Measurements from ENCODE around the gene CACNA1A.

CACNA1A gene

GRCh38 chr19:13493516-13494310 is 12.6 kb downstream of the CACNA1A start:
- no peak for DNase-seq (ENCODE audit: low read depth)

DNA sequence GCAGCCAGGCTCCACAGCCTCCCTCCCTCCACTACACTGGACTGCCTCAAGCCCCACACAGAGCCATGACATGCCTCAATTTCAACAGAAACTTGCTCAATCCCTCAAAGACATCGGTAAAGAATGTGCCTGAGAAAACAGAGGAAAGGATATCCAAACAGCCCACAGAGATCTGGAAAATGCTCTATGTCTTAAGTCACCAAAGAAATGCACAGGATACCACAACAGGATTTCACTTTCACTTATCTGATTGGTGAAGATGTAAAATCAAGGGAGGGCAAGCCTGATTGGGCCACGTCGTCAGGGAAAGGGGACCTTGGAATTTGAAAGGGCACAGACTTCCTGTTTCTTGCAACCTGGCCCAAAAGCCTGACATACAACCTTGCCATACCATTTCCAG is 14.2 kb downstream of the CACNA1A start:
- DNase-seq (ENCODE audit: low read depth), result no peak

DNA sequence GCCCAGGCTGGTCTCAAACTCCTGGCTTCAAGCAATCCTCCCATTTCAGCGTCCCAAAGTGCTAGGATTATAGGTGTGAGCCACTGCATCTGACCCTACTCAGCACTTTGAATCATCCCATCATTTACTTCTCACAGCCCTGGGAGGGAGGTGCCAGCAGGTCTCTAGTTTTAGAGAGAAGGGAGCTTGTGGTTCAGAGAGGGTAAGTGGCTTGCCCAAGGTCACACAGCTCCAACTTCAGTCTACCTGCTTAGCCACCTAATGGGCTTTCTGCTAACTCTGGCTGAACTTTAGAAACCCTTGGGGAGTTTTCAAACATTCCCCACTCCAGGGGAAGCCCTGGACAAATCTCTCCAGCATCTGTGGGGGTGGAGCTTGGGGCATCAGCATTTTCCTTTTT is 18.3 kb downstream of the CACNA1A start:
- no peak for DNase-seq (ENCODE audit: low read depth)

GRCh38 chr19:13484166-13484565 is 22.1 kb downstream of the CACNA1A start:
- DNase-seq (ENCODE audit: low read depth), result no peak

DNA sequence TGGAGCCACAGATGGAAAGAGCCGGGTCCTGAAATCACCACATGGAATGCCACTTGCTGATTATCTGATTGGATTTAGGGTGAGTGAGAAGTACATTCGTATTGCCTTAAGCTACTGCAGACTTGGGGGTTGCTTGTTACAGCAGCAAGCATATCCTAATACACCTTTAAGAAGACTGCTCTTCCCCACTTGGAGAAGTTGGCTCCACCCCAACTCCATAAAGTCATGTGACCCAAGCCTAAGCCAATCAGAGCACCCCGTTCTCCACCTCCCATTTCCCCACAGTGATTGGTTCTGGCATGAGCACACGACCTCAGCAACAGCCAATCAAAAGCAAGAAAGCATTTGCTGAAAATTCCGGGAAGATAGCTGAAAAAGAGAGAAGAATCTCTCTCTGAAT is 23.1 kb downstream of the CACNA1A start:
- no peak for DNase-seq (ENCODE audit: low read depth)

GRCh38 chr19:13478576-13478975 is 27.7 kb downstream of the CACNA1A start:
- DNase-seq (ENCODE audit: low read depth), result no peak

GRCh38 chr19:13476071-13476470 is 30.2 kb downstream of the CACNA1A start:
- DNase-seq (ENCODE audit: low read depth), result no peak

GRCh38 chr19:13475044-13475443 is 31.2 kb downstream of the CACNA1A start:
- DNase-seq (ENCODE audit: low read depth), result no peak

GRCh38 chr19:13466697-13467096 is 39.6 kb downstream of the CACNA1A start:
- DNase-seq (ENCODE audit: low read depth), result no peak

DNA sequence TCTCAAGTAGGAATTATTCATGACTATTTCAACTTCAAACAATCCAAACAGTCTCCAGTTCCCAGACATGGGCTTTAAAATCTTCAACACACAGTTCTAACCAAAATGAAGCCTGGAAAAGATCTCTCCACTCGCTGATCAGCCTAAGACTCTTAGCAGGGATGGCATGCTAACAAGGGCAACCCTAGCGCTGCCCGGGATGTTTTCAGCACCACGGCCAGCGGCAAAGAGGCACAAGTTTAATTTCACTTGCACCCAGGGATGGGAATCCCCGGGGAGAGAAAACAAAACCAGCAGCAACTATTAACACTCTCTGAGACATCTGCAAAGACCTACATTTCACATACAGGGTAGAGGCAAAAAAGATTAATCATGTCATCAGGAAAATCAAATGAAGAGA is 43.0 kb downstream of the CACNA1A start:
- DNase-seq (ENCODE audit: low read depth), result no peak

DNA sequence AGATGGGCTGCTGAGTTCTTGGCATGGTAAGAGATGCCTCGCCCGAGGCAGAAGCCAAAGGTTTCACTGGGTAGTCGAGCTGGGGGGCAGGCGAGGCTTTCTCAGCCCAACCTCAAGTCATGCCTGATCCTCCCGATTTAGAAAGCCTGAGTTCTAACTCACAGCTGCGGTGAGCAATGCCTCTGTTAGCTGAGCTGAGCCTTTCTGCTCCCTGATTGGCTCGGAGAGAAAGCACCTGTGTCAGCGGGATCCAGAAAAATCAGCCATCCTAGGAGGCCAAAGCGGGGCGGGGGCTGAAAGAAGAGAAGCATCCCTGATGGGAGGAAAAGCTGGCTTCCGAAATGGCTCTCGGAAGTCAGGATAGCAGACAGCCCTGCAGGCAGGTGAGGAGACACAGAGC is 44.7 kb downstream of the CACNA1A start:
- no peak for DNase-seq (ENCODE audit: low read depth)

- DNase-seq (ENCODE audit: low read depth), result no peak
Measured at GRCh38 chr19:13460045-13460444, 46.2 kb downstream of the CACNA1A start.

DNA sequence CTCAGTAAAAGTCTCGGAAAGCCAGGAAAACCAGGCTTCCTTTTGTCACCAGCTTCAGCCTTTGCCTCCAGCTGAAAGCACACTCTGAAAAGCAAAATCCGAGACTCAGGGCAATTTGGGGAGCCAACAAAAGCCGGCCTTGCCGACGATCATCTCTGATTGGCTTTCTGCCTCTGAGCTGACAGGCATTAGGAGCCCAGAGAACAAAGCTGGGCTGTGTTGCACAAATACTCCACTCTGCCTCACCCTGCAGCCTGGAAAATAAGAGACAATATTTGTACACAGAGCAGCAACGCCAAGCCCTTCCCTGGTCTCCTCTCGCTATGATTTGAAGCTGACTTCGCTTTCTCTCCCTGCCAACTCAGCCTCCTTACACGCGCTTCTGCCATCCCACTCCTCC is 46.9 kb downstream of the CACNA1A start:
- no peak for DNase-seq (ENCODE audit: low read depth)

DNA sequence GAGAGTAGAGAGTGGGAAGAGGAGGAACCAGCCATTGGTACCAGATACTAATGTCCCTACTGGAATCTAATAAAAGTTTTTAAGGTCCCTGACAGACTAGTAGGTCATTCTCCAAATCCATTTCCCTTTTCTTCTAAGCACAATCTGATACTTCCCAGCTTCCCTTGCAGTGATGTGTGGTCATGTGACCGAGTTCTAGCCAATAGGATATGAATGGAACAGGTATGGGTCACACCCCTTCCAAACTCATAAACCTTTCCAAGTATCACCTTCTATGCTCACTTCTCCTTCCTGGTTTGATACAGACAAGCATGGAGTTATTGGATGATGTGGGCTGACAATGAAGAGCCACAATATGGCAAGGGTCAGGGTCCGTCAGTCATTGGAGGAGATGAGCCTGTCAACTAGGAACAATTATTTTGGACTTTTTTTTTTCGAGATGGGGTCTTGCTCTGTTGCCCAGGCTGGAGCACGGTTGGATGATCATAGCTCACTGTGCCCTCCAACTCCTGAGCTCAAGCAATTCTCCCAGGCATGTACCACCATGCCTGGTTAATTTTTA is 54.8 kb downstream of the CACNA1A start:
- DNase-seq (ENCODE audit: low read depth), result no peak

DNA sequence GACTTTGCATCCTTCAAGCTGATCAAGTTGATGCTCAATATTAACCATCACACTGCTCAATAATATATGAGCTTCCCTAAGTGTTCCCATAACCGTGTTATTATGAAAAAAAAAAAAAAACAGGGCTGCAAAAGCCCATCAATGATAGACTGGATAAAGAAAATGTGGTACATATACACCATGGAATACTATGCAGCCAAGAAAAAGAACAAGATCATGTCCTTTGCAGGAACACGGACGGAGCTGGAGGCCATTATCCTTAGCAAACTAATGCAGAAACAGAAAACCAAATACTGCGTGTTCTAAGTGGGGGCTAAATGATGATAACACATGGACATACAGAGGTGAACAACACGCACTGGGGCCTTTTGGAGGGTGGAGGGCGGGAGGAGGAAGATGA is 58.3 kb downstream of the CACNA1A start:
- DNase-seq (ENCODE audit: low read depth), result no peak

DNA sequence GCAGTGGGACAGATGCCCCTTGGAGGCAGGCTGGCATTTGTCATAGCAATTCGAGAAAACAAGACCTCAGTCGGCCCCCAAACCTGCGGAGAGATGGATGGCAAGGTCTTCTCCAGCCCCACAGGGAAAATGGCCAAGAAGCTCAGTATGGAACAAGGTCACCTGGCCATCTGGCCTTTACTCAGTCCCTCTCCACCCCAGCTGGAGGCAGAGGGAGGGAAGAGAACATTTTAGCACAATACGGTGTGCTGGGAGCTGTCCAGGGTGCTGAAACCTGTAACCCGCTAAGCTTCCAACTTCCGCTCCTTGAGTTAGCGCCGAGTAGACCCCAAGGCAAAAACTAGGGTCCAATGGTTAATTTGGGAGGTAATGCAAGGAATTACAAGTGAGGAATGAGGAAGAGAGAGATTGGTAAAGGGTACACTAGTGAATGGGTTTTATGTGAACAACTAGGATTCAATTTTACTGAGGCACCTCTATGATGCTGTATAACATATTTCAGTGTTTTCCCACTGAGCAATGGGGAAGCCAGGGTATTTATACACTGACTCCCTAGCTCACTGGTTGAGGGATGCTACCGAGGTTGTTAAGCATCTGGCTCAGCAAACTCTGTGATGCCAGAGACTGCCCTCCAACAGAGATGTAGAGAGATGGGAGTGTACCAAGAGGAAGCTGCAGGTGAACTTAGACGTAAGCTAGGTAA is 64.3 kb downstream of the CACNA1A start:
- no peak for DNase-seq (ENCODE audit: low read depth)

- no peak for DNase-seq (ENCODE audit: low read depth)
Measured at GRCh38 chr19:13437919-13438618, 68.2 kb downstream of the CACNA1A start.

DNA sequence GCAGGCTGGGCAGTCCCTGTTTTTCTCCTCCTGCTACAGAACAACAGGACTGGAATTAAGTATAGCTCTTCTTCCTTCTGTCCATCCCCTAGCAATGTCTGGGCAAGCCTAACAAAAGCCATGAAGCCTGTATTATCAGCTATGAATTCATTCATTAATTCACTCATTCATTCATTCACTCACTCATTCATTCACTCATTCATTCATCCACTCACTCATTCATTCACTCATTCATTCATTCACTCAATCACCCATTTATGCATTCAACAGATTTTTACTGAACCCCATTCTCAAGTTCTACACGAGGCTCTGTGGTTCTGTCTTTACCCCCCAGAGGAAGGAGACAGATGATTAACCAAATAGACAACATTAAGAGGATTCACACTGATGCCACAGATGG is 69.9 kb downstream of the CACNA1A start:
- DNase-seq (ENCODE audit: low read depth), result no peak

- no peak for DNase-seq (ENCODE audit: low read depth)
Measured at GRCh38 chr19:13430790-13431582, 75.3 kb downstream of the CACNA1A start.

DNA sequence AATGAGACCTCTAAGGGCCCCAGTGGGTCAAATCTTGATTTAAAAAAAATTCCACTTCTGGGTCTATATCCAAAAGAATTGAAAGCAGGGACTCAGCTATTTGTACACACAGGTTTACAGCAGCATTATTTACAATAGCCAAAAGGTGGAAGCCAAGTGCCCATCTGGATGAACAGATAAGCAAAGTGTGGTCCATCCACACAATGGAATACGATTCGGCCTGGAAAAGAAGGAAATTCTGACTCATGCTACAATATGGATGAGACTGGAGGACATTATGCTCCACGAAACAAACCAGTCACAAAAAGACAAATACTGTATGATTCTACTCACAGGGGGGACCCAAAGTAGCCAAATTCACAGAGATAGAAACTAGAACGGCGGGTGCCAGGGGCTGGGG is 76.7 kb downstream of the CACNA1A start:
- DNase-seq (ENCODE audit: low read depth), result no peak

GRCh38 chr19:13428352-13428751 is 77.9 kb downstream of the CACNA1A start:
- DNase-seq (ENCODE audit: low read depth), result no peak
